ENCODE data around the gene CHRNA3.

DNA sequence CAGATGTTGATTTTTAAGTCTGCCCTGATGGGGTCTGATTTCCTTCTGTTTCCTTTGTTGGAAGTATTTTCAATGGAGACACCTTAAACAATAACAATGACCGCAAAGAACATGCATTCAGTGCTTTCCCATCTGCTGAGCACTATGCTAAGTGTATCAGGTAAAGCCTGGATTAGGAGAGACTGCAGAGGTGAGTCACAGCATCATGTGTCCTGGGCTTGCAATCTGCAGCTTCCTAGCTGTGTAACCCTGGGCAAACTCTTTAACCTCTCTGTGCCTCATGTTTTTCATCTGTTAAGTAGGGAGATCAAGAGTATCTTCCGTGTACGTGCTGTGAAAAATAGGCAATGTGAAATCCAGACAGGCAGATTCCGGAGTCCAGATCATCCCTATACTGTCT, 33.5 kb upstream of the CHRNA3 start:
- TF ChIP-seq, protein P1, sequence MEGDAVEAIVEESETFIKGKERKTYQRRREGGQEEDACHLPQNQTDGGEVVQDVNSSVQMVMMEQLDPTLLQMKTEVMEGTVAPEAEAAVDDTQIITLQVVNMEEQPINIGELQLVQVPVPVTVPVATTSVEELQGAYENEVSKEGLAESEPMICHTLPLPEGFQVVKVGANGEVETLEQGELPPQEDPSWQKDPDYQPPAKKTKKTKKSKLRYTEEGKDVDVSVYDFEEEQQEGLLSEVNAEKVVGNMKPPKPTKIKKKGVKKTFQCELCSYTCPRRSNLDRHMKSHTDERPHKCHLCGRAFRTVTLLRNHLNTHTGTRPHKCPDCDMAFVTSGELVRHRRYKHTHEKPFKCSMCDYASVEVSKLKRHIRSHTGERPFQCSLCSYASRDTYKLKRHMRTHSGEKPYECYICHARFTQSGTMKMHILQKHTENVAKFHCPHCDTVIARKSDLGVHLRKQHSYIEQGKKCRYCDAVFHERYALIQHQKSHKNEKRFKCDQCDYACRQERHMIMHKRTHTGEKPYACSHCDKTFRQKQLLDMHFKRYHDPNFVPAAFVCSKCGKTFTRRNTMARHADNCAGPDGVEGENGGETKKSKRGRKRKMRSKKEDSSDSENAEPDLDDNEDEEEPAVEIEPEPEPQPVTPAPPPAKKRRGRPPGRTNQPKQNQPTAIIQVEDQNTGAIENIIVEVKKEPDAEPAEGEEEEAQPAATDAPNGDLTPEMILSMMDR (IDR thresholded peaks at IDR 0.05): no peak
- TF ChIP-seq POLR2AphosphoS5 (IDR thresholded peaks at IDR 0.05) (no peak), POLR2A (IDR thresholded peaks at IDR 0.05) (no peak)

All from prostate gland (tissue), 2 donors.